Activated naive CD4-positive, alpha-beta T cell treated with anti-CD3 and anti-CD28 coated beads for 36 hours (primary cell): ENCODE measurements around the gene YPEL1. TPM values are rescaled to one million over a fixed set of nuclear protein-coding genes. Genes with fewer than 3 reads are reported as not detected.

ENCODE experiments used
- CTCF ChIA-PET: fragments of 350-600 bp; sonication (Branson Sonifier 250); formaldehyde crosslinking; loops from one replicate; lab custom pipeline; 2021; ENCODE audit warnings: antibody characterized with exemption; lab: Charles Lee
- DNase-seq: peaks from one replicate; pipeline ENCODE4 v3.0.0-alpha.2; 2020
- H3K27ac Mint-ChIP-seq: one replicate; pipeline ENCODE4 v1.8.0; 2021; ENCODE audit warnings: mild to moderate bottlenecking, mixed read lengths
- H3K27me3 Mint-ChIP-seq: one replicate; pipeline ENCODE4 v1.8.0; 2021; ENCODE audit warnings: low read depth, mixed read lengths
- H3K36me3 Mint-ChIP-seq: one replicate; pipeline ENCODE4 v1.8.0; 2021; ENCODE audit warnings: low read depth, mixed read lengths
- H3K4me1 Mint-ChIP-seq: one replicate; pipeline ENCODE4 v1.8.0; 2021; ENCODE audit warnings: low read depth, mixed read lengths
- H3K4me3 Mint-ChIP-seq: one replicate; pipeline ENCODE4 v1.8.0; 2021; ENCODE audit warnings: mild to moderate bottlenecking, moderate library complexity, mixed read lengths
- H3K9me3 Mint-ChIP-seq: one replicate; pipeline ENCODE4 v1.8.0; 2021; ENCODE audit warnings: mixed read lengths
- intact Hi-C: fragments of 100-400 bp; cut with micrococcal nuclease; formaldehyde crosslinking; loops from one replicate; pipeline ENCODE4 v1.15.1; 2023
- total RNA-seq, 2 experiments: library from RNA; stranded (reverse); gene quantifications; one replicate each; pipeline ENCODE4 v1.2.3, GENCODE V29; 2021

The YPEL1 gene
- total RNA-seq, 2 experiments from 2014 or later = 0.88 to 1.6 TPM

GRCh38 chr22:21701384-21701971, 34.1 kb downstream of the YPEL1 start:
- intact Hi-C loops = no loop called here
- CTCF ChIA-PET = no interaction called here
- Mint-ChIP-seq H3K36me3 (no peaks in the 10 kb centered on the region), H3K9me3 (no peaks in the 10 kb centered on the region), H3K27me3 (no peaks in the 10 kb centered on the region), H3K4me3 (no peak overlapping the region), H3K4me1 (no peaks in the 10 kb centered on the region), H3K27ac (no peak overlapping the region)
- DNase-seq = no peak

DNA sequence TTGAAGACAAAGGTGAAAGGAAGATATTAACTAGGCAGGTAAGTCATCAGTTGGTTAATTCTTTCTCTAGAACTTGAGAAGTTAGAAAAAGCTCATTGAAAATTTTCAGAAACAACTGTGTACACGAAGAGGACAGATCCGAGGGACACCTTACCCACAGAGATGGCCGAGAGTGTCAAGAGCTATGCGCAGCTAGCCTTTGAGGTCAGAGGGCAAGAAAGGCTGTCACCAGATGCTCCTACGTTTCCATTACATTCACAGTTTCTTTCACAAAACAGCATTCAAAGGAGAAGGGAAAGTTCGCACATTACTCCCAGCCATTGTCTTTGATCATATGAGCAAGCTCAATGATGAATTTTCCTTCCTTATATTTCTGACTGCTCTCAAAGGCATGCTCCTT, 34.8 kb downstream of the YPEL1 start:
- Mint-ChIP-seq H3K4me1 (no peaks in the 10 kb centered on the region), H3K36me3 (no peaks in the 10 kb centered on the region), H3K9me3 (no peaks in the 10 kb centered on the region), H3K4me3 (no peak overlapping the region), H3K27me3 (no peaks in the 10 kb centered on the region), H3K27ac (no peak overlapping the region)
- intact Hi-C loops = no loop called here
- CTCF ChIA-PET = no interaction called here
- DNase-seq = no peak

- intact Hi-C loops = no loop called here
- no peaks in the 10 kb centered on the region for H3K36me3 Mint-ChIP-seq
- CTCF ChIA-PET = no interaction called here
Observed at GRCh38 chr22:21699643-21700042, 36.0 kb downstream of the YPEL1 start.

DNA sequence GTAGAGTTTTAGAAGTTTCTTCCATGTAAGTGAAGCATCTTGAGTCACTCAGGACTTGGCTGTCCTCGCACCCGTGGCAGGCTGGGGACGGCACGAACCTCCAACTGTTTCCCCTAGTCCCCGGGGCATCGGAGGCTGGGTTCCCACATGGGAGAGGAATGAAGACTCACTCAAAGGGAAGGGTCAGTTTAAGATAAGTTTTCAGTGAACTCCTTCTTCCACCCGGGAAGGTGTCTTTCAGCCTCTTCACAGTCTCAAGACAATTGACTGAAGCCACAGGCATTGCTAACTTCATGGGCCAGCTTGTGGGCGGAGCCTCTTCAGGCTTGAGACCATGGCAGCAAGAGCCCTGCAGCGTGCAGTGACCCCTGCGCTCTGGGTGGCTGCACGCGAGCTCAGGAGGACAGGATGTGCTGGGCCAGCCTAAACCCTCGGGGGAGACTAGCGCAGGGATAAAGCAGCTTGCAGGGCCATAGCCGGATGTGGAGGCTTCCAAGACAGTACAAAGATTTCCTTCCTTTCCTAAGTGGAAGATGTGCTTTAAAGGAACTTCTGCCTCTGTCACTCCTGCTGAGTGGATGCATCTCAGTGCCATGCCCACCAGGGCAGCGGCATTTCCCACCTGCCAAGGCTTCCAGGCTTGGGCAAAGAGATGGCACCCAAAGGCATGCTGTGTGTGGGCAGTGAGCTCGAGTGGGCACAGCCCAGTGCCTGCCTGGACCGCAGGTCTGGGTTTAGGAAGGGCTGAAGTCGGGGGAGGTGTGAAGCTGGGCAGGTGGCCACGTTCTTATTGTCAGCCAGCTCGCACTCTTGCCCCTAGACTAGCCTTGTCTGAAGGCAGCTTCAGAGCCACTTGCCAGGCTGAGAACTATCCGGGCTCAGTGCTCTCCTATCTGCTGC, 36.9 kb downstream of the YPEL1 start:
- CTCF ChIA-PET = interaction anchor here (0.7 to 1.0 kb wide), 2 partner anchors 130 to 273 kb away, joined by 3 to 5 read pairs; no protein-coding TSS in a partner anchor
- H3K36me3 Mint-ChIP-seq = peaks cover 2% of the 10 kb centered on the region
- H3K4me1 Mint-ChIP-seq = no peaks in the 10 kb centered on the region
- no peaks in the 10 kb centered on the region for H3K27me3 Mint-ChIP-seq
- no peak overlapping the region for H3K4me3 Mint-ChIP-seq
- no peak for DNase-seq
- H3K27ac Mint-ChIP-seq = no peak overlapping the region
- intact Hi-C loops = no loop called here
- H3K9me3 Mint-ChIP-seq = no peaks in the 10 kb centered on the region

More at GRCh38 chr22:21699643-21700042, 36.0 kb downstream of the YPEL1 start:
- no peak for DNase-seq
- Mint-ChIP-seq H3K9me3 (no peaks in the 10 kb centered on the region), H3K27me3 (no peaks in the 10 kb centered on the region), H3K4me3 (no peak overlapping the region), H3K4me1 (no peaks in the 10 kb centered on the region), H3K27ac (no peak overlapping the region)

DNA sequence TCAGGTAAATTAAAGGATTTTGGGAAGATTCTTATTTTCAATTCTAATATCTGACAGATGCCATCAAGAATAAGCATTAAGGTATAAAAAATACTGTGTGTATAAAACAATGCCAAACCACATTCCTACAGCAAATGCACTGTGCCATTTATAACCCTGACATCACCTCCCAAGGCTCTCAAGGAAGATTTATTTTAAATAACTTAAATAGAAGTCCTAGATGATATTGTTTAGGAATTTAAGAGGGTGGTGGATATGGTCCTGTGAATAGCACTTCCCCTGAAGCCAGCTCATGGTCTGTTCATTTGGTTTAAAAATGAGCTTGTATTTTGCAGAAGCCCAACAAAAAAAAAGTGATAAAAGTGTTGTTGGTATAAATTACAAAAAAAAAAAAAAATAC, 37.7 kb downstream of the YPEL1 start:
- Mint-ChIP-seq H3K4me3 (no peak overlapping the region), H3K4me1 (no peaks in the 10 kb centered on the region), H3K9me3 (no peaks in the 10 kb centered on the region), H3K27ac (no peak overlapping the region), H3K27me3 (no peaks in the 10 kb centered on the region), H3K36me3 (peaks cover 2% of the 10 kb centered on the region)
- intact Hi-C loops = no loop called here
- CTCF ChIA-PET = interaction anchor here (0.7 to 1.0 kb wide), 2 partner anchors 130 to 274 kb away, joined by 3 to 5 read pairs; no protein-coding TSS in a partner anchor
- DNase-seq = no peak

DNA sequence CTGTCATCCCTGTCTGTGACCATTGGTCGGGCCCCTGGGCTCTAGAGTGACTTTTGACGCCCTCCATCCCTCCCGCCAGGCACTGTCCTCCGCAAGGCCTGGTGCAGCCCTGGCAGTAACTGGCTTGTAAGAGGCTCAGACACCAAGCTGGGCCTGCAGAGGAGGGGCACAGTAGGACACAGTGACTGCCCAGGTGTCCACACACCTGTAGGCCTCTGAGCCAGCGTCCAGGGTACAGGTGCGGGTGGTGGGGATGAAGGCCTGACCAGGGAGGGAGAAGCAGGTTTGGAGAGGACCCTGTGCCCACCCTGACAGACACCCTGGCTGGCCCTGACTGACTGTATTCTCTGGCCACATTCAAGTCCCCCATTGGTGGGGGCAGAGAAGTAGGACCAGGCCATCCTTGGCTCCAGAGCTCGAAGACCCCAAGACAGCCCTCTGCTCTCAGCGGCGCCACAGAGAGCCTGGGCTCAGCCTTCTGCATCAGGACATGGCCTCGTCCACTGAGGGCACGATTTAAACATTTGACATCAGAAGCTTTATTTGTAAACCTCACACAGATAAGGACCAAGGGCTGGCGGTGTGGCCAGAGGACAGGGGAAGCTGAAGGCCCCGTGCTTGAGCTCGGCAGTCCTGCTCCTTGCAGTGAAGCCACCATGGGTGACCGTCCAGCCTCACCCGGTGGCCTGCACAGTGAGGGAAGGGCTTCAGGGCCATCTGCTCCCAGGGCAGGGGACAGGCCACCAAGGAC, 38.4 kb downstream of the YPEL1 start:
- Mint-ChIP-seq H3K4me3 (no peak overlapping the region), H3K36me3 (peaks cover 2% of the 10 kb centered on the region), H3K27me3 (no peaks in the 10 kb centered on the region), H3K4me1 (no peaks in the 10 kb centered on the region), H3K9me3 (no peaks in the 10 kb centered on the region), H3K27ac (no peak overlapping the region)
- no peak for DNase-seq
- CTCF ChIA-PET = no interaction called here
- intact Hi-C loops = no loop called here

DNA sequence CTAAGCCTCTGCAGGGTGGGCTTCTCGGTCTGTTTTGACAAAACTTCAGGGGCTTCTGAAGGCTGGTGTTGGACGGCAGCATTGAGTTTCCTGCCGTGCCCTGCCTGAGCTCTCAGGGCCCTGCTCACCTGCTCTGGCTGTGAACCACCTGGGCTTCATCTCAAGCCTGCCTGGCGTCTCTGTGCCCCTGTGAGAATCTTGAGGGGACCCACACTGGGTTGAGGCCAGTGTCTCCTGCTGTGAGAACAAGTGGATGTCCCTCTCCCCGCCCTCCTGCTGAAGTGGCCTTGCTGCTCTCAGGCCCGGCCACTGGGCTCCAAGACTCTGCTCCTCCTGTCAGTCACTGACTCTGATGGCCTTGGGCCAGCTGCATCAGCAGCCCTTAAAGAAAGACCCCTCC, 39.5 kb downstream of the YPEL1 start:
- DNase-seq = no peak
- Mint-ChIP-seq H3K4me3 (no peak overlapping the region), H3K4me1 (peaks cover under 1% of the 10 kb centered on the region), H3K27me3 (no peaks in the 10 kb centered on the region), H3K9me3 (no peaks in the 10 kb centered on the region), H3K27ac (no peak overlapping the region), H3K36me3 (peaks cover 4% of the 10 kb centered on the region)
- intact Hi-C loops = no loop called here
- CTCF ChIA-PET = no interaction called here

- Mint-ChIP-seq H3K36me3 (peaks cover 5% of the 10 kb centered on the region), H3K4me1 (peaks cover 3% of the 10 kb centered on the region), H3K4me3 (no peak overlapping the region), H3K9me3 (no peaks in the 10 kb centered on the region), H3K27ac (no peak overlapping the region), H3K27me3 (no peaks in the 10 kb centered on the region)
- intact Hi-C loops = no loop called here
- CTCF ChIA-PET = no interaction called here
- no peak for DNase-seq
Observed at GRCh38 chr22:21695430-21696085, 40.0 kb downstream of the YPEL1 start.

- Mint-ChIP-seq H3K4me3 (no peak overlapping the region), H3K36me3 (peaks cover 5% of the 10 kb centered on the region), H3K4me1 (peaks cover 10% of the 10 kb centered on the region), H3K27me3 (no peaks in the 10 kb centered on the region), H3K27ac (no peak overlapping the region), H3K9me3 (no peaks in the 10 kb centered on the region)
- intact Hi-C loops = no loop called here
- DNase-seq = no peak
- CTCF ChIA-PET = no interaction called here
Observed at GRCh38 chr22:21694795-21695429, 40.7 kb downstream of the YPEL1 start.

DNA sequence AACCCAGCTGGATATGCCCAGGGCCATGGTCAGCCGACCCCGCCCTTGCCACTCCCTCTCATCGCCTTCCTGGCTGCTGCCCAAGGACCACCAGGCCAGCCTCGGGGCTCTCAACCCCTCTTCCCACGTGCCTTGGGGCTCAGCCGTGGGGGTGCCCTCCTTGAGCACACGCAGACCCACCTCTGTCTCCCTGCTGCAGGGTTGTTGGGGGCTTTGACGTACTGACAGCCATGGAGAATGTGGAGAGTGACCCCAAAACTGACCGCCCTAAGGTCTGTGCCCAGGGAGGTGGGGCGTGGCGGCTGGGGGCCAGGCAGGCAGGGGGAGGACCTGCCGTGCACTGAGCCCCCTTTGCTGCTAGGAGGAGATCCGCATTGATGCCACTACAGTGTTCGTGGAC, 41.2 kb downstream of the YPEL1 start:
- Mint-ChIP-seq H3K4me3 (no peak overlapping the region), H3K27me3 (no peaks in the 10 kb centered on the region), H3K36me3 (peaks cover 8% of the 10 kb centered on the region), H3K27ac (no peak overlapping the region), H3K9me3 (no peaks in the 10 kb centered on the region), H3K4me1 (peaks cover 13% of the 10 kb centered on the region)
- no peak for DNase-seq
- CTCF ChIA-PET = no interaction called here
- intact Hi-C loops = no loop called here

DNA sequence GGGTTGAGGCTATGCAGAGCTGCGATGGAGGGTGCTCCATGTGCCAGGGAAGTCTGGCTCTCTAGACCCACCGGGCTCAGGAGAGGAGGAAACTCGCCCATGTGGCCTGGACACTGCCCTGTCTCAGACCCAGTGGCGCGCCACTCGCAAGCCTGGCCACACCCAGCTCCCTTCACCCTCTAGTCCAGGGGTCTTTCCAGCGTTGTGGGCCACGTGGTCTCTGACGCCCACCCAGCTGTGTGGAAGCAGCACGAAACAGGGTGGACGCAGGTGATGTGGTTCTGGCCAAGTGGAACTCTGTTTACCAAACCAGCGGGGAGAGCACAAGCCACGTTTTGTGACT, 41.6 kb downstream of the YPEL1 start:
- Mint-ChIP-seq H3K4me1 (peaks cover 13% of the 10 kb centered on the region), H3K27ac (no peak overlapping the region), H3K36me3 (peaks cover 10% of the 10 kb centered on the region), H3K27me3 (no peaks in the 10 kb centered on the region), H3K4me3 (no peak overlapping the region), H3K9me3 (no peaks in the 10 kb centered on the region)
- CTCF ChIA-PET = no interaction called here
- DNase-seq = no peak
- intact Hi-C loops = no loop called here
